GM21723 (cell line): ENCODE measurements around the gene ARHGAP24.
"Not testable (repeated sequence)": the region's sequence is repeated elsewhere in the genome, so short reads cannot be mapped to it uniquely, and the experiment has no call there.

Source experiments
- ATAC-seq: cut with Tn5 transposase; IDR thresholded peaks from one replicate; pipeline ENCODE4 v1.9.1; 2021; ENCODE audit warnings: mild to moderate bottlenecking, moderate library complexity; ENCODE audit not compliant: unreplicated experiment

The ARHGAP24 gene

GRCh38 chr4:85889314-85889713 lies 414.4 kb downstream of the ARHGAP24 start:
- no peak for ATAC-seq

DNA sequence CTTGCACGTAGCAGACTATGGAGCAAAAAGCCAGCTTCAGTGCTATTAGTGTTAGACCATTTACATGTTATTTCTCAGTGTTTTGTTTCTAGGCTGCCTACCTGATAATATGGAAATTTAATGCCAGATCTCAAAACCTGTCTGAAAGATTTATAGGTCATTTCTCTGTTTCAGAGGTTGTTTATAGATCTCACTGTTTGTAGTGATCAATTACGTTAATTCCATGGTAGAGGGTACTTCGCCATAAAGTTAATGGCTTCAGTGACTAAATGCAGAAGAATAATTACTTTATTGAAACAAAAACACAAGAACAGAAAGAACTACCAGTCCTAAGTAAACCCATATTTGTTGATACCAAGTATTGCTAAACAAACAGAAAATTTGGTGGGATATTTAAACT lies 420.8 kb downstream of the ARHGAP24 start:
- ATAC-seq: no peak

- ATAC-seq: no peak
These were observed 423.3 kb downstream of the ARHGAP24 start for GRCh38 chr4:85898231-85898630.

GRCh38 chr4:85901500-85901899 lies 426.6 kb downstream of the ARHGAP24 start:
- no peak for ATAC-seq

DNA sequence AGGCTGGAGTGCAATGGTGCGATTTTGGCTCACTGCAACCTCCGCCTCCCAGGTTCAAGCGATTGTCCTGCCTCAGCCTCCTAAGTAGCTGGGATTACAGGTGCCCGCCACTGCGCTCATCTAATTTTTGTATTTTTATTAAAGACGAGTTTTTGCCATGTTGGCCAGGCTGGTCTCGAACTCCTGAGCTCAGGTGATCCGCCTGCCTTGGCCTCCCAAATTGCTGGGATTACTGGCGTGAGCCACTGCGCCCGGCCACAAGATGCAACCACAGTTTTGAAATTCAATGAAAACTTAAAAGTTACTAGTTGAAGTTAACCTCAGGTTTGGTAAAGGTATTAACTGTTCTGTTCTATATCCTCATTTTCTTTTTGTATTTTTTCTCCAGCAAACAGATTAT lies 427.7 kb downstream of the ARHGAP24 start:
- ATAC-seq: not testable (repeated sequence)

- no peak for ATAC-seq
These were observed 430.8 kb downstream of the ARHGAP24 start for GRCh38 chr4:85905761-85906160.

- no peak for ATAC-seq
These were observed 432.1 kb downstream of the ARHGAP24 start for GRCh38 chr4:85907001-85907400.

- ATAC-seq: no peak
These were observed 434.9 kb downstream of the ARHGAP24 start for GRCh38 chr4:85909851-85910250.

GRCh38 chr4:85910985-85911384 lies 436.0 kb downstream of the ARHGAP24 start:
- ATAC-seq: no peak

DNA sequence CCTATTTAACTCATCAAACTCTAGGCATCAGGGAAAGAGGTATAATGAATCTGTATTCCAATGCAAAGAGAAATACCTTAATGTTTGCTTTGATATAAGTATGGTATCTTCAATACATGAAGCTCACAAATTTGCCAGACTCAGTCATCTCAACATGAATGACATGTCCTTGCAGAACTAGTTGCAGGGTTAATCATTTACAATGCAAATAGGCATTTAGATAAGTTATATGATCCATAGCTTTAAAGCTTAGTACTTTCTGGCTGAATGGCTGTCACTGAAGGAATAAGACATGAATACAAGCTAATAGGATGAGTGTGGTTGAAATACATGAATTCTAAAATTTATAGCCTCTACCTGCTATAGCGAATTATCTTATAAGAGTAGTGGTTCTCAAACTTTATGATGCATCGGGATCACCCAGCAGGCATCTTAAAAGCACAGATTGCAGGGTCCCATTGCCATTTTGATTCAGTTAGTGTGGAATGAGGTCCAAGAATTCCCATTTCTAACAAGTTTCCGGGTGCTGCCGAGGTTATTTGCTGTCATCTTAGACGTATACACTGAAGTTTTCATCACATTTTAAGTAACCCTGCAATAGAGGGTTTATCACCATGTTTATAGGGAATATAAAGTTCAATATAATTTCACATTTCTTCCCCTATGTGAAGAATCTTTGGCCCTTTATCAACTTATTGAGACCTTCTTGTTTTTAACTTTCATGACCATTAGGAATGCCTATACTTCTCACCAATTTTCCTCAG lies 439.2 kb downstream of the ARHGAP24 start:
- no peak for ATAC-seq

DNA sequence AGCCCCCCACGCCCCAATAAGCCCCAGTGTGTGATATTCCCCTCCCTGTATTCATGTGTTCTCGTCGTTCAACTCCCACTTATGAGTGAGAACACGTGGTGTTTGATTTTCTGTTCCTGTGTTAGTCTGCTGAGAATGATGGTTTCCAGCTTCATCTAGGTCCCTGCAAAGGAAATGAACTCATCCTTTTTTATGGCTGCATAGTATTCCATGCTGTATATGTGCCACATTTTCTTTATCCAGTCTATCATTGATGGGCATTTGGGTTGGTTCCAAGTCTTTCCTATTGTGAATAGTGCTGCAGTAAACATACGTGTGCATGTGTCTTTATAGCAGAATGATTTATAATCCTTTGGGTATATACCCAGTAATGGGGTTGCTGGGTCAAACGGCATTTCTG lies 440.6 kb downstream of the ARHGAP24 start:
- not testable (repeated sequence) for ATAC-seq

- ATAC-seq: no peak
These were observed 444.4 kb downstream of the ARHGAP24 start for GRCh38 chr4:85919200-85919887.

- ATAC-seq: no peak
These were observed 450.1 kb downstream of the ARHGAP24 start for GRCh38 chr4:85925071-85925470.

GRCh38 chr4:85928775-85929591 lies 454.0 kb downstream of the ARHGAP24 start:
- ATAC-seq: no peak

DNA sequence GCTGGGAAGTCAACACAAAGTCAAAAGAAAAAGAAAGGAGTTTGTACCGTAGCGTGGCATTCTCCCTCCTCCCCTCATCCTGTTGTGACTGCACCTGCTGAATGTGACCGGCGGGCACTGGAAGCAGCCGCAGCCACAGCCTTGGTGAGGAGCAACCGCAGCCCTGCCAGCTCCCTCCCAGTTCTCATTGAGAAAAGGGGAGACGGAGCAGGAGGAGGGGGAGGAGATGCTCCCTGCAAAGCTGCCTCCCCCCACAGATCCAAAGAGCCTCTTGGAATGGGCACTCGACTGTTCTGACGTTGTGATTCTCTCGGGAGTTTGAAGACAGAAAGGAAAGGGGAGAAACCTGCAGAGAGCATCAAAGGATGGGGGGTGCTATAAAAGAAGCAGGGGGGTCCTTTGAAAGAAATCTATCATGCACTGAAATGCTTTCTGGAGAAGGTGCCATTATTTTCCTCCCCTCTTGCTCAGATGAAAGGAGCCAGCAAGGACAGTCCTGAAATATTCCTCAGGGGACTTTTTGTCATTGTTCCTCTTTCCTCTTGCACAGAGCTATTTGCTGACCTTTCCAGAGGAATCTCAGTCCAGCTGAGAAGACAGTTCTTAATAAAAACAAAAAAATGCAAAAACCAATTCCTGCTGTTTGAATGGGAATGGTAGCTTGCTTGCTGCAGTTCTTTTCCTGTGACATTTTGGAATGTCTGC lies 455.2 kb downstream of the ARHGAP24 start:
- ATAC-seq: no peak

GRCh38 chr4:85932500-85933290 lies 457.7 kb downstream of the ARHGAP24 start:
- ATAC-seq: no peak

DNA sequence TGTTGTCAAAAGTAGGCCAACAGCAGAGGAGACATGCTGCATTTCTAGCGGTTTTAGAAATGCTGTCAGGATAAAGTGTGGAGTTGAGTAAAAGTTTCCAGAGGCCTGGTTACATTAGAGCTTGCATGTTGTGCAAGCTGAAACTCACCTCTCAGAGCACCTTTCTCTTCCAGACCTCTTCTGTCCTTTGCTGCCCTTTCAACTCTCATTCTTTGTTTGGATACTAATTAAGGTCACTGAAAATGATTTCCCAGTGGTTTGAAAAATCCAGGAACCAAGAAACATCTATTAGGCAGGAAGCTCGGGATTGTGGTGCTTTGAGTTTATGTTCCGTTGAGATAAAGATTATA lies 458.3 kb downstream of the ARHGAP24 start:
- no peak for ATAC-seq

DNA sequence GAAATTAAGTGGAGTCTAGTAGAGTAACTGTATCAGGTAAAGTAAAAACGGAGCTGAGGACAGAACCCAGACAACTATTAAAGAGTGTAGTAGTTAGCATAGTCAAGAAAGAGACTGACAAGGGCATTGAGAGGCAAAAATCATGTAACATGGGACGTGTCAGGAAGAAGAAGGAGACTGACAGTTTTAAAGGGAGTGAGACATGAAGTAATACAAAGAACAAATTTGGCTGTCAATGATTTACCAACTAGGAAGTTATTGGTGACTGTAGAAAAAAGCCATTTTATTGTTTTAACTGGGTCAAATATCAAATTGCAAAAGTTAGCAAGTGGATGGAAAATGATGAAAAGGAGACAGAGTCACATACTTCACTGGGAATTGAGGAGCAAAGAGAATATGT lies 462.6 kb downstream of the ARHGAP24 start:
- ATAC-seq: no peak

GRCh38 chr4:85938062-85938461 lies 463.1 kb downstream of the ARHGAP24 start:
- ATAC-seq: no peak

GRCh38 chr4:85938902-85939301 lies 464.0 kb downstream of the ARHGAP24 start:
- ATAC-seq: no peak
